K562 (cell line): ENCODE data around the gene MTCH2. TPM values are rescaled to one million over a fixed set of nuclear protein-coding genes. Genes with fewer than 3 reads are reported as not detected.

Experiments used
- CEBPG ChIP-seq, 3 experiments: fragments of 200-800 bp in 1 of 3; sonication (Bioruptor generic) in 1 of 3; sonication (generic) in 1 of 3; formaldehyde crosslinking in 1 of 3; IDR thresholded peaks in 2 of 3; conservative IDR thresholded peaks in 1 of 3; 2 replicates each; pipeline versions ENCODE4 v1.6.1 to v1.8.0; 2016 to 2022; ENCODE audit warnings: missing compliant biosample characterization in 2 of 3, missing genetic modification characterization in 2 of 3, mild to moderate bottlenecking in 1 of 3, missing genetic modification reagents in 1 of 3
- HLTF ChIP-seq: fragments of 450-650 bp; IDR thresholded peaks from 2 replicates; pipeline ENCODE4 v1.6.1; 2016
- SMARCB1 ChIP-seq: IDR thresholded peaks from 2 replicates; pipeline ENCODE4 v1.6.1; 2011; ENCODE audit warnings: improper control_type of control experiment, low read depth; ENCODE audit not compliant: insufficient read length
- SREBF2 ChIP-seq: sonication (generic); formaldehyde crosslinking; IDR thresholded peaks from 2 replicates; pipeline ENCODE4 v1.4.0; 2020; ENCODE audit warnings: mild to moderate bottlenecking, missing genetic modification reagents
- TAF7 ChIP-seq: fragments of 450-650 bp; IDR thresholded peaks from 2 replicates; pipeline ENCODE4 v1.6.1; 2016; ENCODE audit warnings: missing genetic modification characterization, missing compliant biosample characterization
- ZNF175 ChIP-seq: fragments of 200-800 bp; sonication (Bioruptor generic); IDR thresholded peaks from 2 replicates; pipeline ENCODE4 v1.6.1; 2016; ENCODE audit warnings: low read depth, mild to moderate bottlenecking, missing genetic modification characterization, missing compliant biosample characterization
- ZNF583 ChIP-seq: fragments of 250-450 bp; sonication (Bioruptor Pico); IDR thresholded peaks from 2 replicates; pipeline ENCODE4 v1.4.0; 2020
- polyA plus RNA-seq, 8 experiments: library from polyadenylated mRNA; depleted of rRNA in 4 of 8; stranded (reverse) in 5 of 8; unstranded in 3 of 8; fragments of >200 nt; fragmentation: Nextera tagmentation in 2 of 8; fragmentation: Illumina TruSeq in 1 of 8; extraction: Ambion mirVana in 2 of 8; extraction: Trizol in 1 of 8; gene quantifications; 2 replicates each; pipeline versions ENCODE4 v1.2.1 to v1.2.3, GENCODE V29; 2011 to 2014; ENCODE audit warnings: inconsistent platforms in 1 of 8, missing spikeins in 1 of 8
- total RNA-seq, 7 experiments: library from RNA; depleted of rRNA in 6 of 7; stranded (reverse); fragments of >200 nt in 6 of 7; fragmentation: Illumina TruSeq in 2 of 7; extraction: Trizol in 2 of 7; gene quantifications; 2 replicates each; pipeline versions ENCODE4 v1.2.1 to v1.2.3, GENCODE V29; 2011 to 2021; ENCODE audit warnings: low replicate concordance in 1 of 7
- TF ChIP-seq, protein P1 (sequence below): sonication (generic); formaldehyde crosslinking; IDR thresholded peaks from 2 replicates; pipeline ENCODE4 v1.5.0; 2020; ENCODE audit warnings: missing genetic modification reagents
- TF ChIP-seq, protein P2 (sequence below): fragments of 250-450 bp; sonication (Bioruptor Pico); IDR thresholded peaks from 2 replicates; pipeline ENCODE4 v1.9.0; 2021; ENCODE audit warnings: mild to moderate bottlenecking, inconsistent platforms
- TF ChIP-seq, protein P3 (sequence below), 2 experiments: fragments of 450-650 bp; conservative IDR thresholded peaks; 2 replicates each; pipeline ENCODE4 v1.6.1; 2017; ENCODE audit warnings: mild to moderate bottlenecking in 2 of 2, moderate library complexity in 2 of 2

Gene MTCH2
- total and polyA plus RNA-seq, 9 of the 15 experiments (the other 6 are each of a cell fraction or from before 2014, with no cell fraction given) = 95.4 to 620 (median 198) TPM

DNA sequence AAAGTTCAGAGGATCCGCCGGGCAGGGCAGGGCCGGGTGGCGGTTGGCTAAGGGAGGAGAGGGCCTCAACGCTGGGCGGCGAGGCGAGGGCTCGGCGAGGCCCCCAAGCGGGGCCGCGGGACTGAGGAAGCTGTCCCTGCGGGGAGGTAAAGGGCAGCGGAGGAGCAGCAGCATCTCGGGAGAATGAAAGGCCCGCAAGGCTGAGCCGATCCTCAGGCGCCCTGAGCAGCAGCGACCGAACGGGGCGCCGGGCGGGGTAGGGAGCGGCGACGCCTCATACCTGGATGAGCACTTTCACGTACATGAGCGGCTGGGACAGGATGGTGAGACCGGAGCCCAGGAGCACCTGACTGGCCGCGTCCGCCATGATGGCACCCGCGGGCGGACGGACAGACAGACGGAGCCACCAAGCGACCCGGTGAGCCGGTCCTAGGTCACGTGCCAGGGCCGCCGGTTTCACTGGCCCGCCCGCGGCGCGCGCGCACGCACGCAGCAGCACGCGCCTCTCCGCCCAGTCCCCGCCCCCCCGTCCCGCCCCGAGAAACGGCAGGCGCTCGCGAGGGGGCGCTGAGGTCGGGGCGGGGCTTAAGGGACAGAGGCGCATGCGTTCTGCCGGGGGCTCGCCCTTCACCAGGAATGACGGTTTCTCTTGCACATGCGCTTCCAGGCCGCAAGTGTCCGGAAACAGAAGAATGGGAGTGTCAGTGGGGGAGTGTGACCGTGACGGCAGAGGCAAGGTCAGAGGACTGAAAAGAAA is at the start of gene MTCH2 (continued):
- TF ChIP-seq SREBF2 (CRISPR knock-in tag) (no peak), HLTF (peak; percentile 45; the same call in 1 of the 2 replicates), ZNF175 (CRISPR knock-in tag) (no peak), ZNF583 (CRISPR knock-in tag) (no peak), TAF7 (peak; percentile 91), SMARCB1 (no peak), CEBPG (CRISPR knock-in tag; IDR thresholded peaks at IDR 0.05) (0 out of 2 replicates have a peak, but pooled peaks have one; percentile 44), CEBPG (tag; conservative IDR thresholded peaks at IDR 0.05 in 1 of 2, IDR thresholded peaks at IDR 0.05 in 1 of 2) (no peak)
- TF ChIP-seq, protein P1, sequence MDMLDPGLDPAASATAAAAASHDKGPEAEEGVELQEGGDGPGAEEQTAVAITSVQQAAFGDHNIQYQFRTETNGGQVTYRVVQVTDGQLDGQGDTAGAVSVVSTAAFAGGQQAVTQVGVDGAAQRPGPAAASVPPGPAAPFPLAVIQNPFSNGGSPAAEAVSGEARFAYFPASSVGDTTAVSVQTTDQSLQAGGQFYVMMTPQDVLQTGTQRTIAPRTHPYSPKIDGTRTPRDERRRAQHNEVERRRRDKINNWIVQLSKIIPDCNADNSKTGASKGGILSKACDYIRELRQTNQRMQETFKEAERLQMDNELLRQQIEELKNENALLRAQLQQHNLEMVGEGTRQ (CRISPR knock-in tag) = peak; percentile 92
- TF ChIP-seq, protein P2, sequence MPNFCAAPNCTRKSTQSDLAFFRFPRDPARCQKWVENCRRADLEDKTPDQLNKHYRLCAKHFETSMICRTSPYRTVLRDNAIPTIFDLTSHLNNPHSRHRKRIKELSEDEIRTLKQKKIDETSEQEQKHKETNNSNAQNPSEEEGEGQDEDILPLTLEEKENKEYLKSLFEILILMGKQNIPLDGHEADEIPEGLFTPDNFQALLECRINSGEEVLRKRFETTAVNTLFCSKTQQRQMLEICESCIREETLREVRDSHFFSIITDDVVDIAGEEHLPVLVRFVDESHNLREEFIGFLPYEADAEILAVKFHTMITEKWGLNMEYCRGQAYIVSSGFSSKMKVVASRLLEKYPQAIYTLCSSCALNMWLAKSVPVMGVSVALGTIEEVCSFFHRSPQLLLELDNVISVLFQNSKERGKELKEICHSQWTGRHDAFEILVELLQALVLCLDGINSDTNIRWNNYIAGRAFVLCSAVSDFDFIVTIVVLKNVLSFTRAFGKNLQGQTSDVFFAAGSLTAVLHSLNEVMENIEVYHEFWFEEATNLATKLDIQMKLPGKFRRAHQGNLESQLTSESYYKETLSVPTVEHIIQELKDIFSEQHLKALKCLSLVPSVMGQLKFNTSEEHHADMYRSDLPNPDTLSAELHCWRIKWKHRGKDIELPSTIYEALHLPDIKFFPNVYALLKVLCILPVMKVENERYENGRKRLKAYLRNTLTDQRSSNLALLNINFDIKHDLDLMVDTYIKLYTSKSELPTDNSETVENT (CRISPR knock-in tag) = peak; percentile 83
- TF ChIP-seq, protein P3, sequence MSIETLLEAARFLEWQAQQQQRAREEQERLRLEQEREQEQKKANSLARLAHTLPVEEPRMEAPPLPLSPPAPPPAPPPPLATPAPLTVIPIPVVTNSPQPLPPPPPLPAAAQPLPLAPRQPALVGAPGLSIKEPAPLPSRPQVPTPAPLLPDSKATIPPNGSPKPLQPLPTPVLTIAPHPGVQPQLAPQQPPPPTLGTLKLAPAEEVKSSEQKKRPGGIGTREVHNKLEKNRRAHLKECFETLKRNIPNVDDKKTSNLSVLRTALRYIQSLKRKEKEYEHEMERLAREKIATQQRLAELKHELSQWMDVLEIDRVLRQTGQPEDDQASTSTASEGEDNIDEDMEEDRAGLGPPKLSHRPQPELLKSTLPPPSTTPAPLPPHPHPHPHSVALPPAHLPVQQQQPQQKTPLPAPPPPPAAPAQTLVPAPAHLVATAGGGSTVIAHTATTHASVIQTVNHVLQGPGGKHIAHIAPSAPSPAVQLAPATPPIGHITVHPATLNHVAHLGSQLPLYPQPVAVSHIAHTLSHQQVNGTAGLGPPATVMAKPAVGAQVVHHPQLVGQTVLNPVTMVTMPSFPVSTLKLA (conservative IDR thresholded peaks at IDR 0.05) = peak; percentile 86 to 95
- TF ChIP-seq, all 486 proteins: peak for 143
